H1 (cell line): Measurements from ENCODE around the gene TBL2. TPM values are rescaled to one million over a fixed set of nuclear protein-coding genes. Genes with fewer than 3 reads are reported as not detected.

Experiments
- HDAC6 ChIP-seq: IDR thresholded peaks from one replicate; pipeline ENCODE4 v1.7.1; 2012; ENCODE audit warnings: low read depth, mild to moderate bottlenecking, inconsistent platforms, low read length, moderate library complexity
- polyA plus RNA-seq, 7 experiments: library from polyadenylated mRNA; depleted of rRNA in 3 of 7; stranded (reverse) in 5 of 7; unstranded in 2 of 7; fragments of >200 nt in 5 of 7; fragments of 200-250 nt in 2 of 7; gene quantifications; 1 replicate in 5 of 7; 2 replicates in 1 of 7; 4 replicates in 1 of 7; pipeline versions ENCODE4 v1.2.1 to v1.2.3, GENCODE V29; 2011 to 2013; ENCODE audit warnings: missing spikeins in 2 of 7, mixed read lengths in 2 of 7
- total RNA-seq: library from RNA; stranded (reverse); fragmentation: NEBNext Ultra II Directional; extraction: Animal tissue kit (Norgen Biotek cat#: 25700); gene quantifications from 2 replicates; pipeline ENCODE4 v1.2.1, GENCODE V29; 2021

TBL2 gene
- total and polyA plus RNA-seq, 2 of the 8 experiments (the other 6 are each of a cell fraction or from before 2014, with no cell fraction given): 25.8 to 29.7 TPM

GRCh38 chr7:73626814-73627213, 48.4 kb upstream of the TBL2 start (continued):
- TF ChIP-seq HDAC6: no peak
